NCI-H2081 treated with DMSO at 0.1 percent for 48 hours (cell line): Measurements from ENCODE around the gene FGD3.
"Not testable (repeated sequence)": the region's sequence is repeated elsewhere in the genome, so short reads cannot be mapped to it uniquely, and the experiment has no call there.

Experiments used
- DNase-seq: peaks from one replicate; lab custom pipeline; 2025; lab: John Stamatoyannopoulos, UW

Gene FGD3

DNA sequence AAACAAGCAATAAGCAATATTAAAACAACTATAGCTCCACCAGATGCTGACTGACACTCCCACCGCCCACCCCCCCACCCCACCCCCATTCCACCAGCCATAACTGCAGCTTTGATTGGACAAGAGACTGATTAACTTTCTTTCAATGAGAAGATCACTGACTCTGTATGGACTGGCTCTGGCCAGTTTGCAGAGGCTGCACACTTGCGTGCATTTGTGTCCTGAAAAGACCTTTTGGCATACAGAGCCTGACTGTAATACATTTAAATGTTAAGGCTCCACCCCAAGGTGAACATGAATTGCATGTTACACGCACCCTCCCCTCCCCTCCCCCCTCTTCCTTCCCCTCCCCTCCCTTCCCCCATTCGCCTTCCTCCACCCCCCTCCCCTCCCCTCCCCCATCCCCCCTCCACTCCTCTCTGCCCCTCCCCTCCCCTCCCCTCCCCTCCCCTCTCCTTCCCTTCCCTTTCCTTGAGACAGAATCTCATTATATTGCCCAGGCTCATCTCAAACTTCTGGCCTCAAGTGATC is 31.1 kb downstream of the FGD3 start:
- no peak for DNase-seq

- DNase-seq, result no peak
Measured at GRCh38 chr9:92979283-92980056, 32.1 kb downstream of the FGD3 start.

- no peak for DNase-seq
Measured at GRCh38 chr9:92980085-92980745, 32.9 kb downstream of the FGD3 start.

DNA sequence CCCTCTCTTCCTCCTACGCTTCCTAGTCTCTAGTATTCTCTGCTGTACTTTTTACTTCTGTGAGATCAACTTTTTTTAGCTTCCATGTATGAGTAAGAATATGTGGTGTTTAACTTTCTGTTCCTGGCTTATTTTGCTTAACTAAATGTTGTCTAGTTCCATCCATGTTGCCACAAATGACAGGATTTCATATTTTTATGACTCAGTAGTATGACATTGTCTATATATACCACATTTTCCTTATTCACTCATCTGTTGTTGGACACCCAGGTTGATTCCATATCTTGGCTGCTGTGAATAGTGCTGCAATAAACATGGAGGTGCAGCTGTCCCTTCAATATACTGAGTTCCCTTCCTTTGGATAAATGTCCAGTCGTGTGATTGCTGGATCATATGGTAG is 34.8 kb downstream of the FGD3 start:
- no peak for DNase-seq

- DNase-seq, result no peak
Measured at GRCh38 chr9:92983984-92984589, 36.8 kb downstream of the FGD3 start.

DNA sequence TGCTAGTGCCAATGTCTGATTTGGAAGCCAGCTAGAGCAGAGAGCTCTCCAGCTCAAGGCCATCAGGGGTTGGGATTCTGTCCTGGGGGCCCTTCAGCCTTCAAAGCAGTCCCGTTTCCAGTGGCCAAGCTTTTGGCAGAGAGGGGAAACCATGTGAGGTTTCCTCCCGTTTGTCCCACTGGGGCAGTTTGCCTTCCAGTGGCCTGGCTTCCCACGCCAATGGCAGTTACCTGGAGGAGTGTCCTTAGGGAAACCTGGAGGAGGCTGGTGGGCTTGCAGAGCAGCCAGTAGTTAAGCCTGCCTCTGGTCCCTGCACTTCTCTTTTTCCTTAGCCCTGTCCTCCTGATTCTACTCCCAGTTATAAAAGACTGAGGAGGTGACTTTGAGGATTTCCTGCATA is 37.7 kb downstream of the FGD3 start:
- no peak for DNase-seq

DNA sequence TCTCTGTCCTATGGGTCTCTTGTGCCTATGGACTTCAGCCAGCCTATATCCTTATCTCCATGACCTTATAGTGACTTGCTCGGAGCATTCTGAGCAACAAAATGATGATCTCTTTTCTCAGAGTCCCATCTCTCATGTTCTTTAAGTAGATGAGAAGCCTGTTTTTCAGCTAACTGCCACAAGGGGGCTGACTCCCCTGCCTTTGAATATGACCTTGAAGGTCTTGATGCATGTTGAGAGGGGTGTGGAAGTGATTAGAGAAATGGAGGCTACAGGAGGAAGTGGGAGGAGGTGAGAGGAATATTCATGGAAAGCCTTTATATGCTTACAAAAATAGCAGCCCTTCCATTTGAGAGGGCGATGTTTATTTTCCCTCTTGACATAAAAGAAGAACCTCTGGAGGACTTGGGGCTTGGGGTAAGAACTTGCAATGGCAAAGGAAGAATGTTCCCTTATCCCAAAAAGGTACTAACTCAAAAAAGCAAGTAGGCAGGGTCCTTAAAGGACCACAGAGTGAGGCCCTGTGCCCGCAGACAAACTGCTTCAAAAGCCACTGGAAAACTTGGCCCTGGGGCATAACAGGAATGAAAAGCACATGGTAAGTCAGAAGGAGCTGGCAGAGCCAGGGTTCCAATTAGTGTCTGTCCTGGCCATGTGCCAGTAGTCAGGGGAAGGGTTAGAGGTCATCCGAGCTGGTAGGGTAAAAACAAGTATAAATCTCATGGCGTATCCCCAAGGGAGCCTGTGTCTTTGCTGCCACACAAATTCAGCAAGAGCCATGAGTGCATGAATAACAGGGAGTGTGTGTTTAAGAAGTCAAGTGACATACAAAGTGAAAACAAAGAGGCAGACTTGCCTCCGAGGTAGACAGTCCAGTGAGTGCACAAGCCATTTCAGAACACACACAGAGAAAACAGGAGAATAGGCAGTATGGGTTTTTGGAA is 39.1 kb downstream of the FGD3 start:
- DNase-seq, result no peak

DNA sequence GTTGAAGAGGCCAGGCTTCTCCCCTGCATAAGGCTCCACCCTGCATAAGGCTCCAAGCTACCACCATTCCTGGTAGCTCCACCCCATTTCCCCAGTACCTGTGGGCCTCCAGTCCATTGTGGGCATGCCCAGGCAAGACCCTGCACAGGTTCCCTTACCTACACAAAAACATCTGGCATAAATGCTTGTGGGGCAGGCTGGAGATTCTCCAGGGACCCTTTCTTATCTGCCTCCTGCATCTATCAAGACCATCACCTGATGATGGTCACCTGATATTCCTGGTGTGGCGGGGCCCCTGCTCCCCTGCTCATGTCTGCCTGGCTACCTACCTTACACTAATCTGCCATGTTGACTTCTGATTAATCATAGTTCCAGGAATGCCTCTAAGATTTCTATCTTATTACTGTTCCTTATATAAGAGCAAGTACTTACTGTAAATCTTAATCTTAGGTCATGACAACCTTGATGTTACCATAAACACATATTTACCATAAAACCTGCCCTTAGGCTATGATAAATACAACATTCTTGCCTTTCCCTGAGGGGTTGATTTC is 41.0 kb downstream of the FGD3 start:
- DNase-seq, result no peak

GRCh38 chr9:92989561-92989960 is 42.2 kb downstream of the FGD3 start:
- no peak for DNase-seq

GRCh38 chr9:92990461-92990860 is 43.1 kb downstream of the FGD3 start:
- DNase-seq, result no peak

- DNase-seq, result no peak
Measured at GRCh38 chr9:92992549-92992948, 45.2 kb downstream of the FGD3 start.

DNA sequence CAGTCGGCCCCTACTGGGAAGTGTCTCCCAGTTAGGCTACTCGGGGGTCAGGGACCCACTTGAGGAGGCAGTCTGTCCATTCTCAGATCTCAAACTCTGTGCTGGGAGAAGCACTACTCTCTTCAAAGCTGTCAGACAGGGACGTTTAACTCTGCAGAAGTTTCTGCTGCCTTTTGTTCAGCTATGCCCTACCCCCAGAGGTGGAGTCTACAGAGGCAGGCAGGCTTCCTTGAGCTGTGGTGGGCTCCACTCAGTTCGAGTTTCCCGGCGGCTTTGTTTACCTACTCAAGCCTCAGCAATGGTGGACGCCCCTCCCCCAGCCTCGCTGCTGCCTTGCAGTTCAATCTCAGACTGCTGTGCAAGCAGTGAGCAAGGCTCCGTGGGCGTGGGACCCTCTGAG is 51.5 kb downstream of the FGD3 start:
- DNase-seq, result not testable (repeated sequence)

- no peak for DNase-seq
Measured at GRCh38 chr9:93001031-93001430, 53.7 kb downstream of the FGD3 start.

- DNase-seq, result no peak
Measured at GRCh38 chr9:93002700-93003099, 55.4 kb downstream of the FGD3 start.

GRCh38 chr9:93003552-93004407 is 56.5 kb downstream of the FGD3 start:
- no peak for DNase-seq

DNA sequence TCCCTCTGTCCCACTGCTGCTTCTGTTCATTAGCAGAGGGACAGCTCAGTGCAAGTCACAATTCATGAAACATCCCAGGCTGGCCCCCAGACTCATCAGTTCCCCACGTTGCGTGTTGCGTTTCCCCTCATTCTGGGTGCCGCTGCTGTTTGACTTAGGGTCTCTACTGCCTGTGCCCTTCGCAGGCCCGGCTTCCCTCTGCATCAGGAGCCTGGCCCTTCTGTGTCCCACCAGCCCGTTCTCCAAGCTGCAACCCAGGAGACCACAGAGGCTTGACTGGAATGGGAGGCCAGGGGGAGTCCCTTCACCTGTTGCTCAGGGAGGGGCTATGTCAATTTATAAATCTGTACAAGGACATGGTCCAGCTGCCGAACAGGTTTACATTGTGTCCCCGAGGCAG is 57.2 kb downstream of the FGD3 start:
- DNase-seq, result no peak

DNA sequence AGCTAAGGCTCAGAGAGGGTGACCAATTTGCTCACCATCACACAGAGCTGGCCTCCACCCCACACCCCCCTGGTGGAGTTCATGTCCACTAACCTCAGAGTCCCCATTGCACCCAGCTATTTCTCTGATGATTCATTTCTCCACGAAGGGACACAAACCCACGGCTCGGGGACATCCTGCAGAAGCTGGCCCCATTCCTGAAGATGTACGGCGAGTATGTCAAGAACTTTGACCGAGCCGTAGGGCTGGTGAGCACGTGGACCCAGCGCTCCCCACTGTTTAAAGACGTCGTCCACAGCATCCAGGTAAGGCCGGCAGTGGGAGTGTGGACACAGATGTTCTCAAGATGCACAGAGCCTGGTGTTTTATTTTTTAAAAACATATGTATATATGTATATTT is 58.6 kb downstream of the FGD3 start:
- DNase-seq, result no peak

DNA sequence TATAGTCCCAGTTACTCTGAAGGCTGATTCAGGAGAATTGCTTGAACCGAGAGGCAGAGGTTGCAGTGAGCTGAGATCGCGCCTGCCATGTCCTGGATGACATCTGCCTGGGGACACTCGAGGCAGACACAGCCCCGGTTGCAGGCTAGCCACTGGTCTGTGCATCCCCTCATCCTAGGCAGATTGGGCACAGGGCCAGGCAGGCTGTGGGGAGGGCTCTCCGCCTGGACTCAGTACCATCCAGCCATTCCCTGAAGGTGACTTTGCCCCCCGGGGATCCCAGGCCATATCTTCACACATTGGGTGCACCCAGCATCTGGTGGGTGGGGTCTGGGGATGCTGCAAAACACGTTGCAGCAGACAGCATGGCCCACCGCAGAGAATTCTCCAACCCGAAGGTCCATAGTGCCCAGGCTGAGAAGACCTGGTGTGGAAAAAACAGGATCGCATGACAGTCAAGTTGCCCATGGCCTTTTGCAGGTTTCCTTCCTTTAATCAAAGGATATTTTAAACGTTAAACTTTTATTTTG is 60.3 kb downstream of the FGD3 start:
- no peak for DNase-seq

- DNase-seq, result no peak
Measured at GRCh38 chr9:93008457-93008856, 61.1 kb downstream of the FGD3 start.

- DNase-seq, result no peak
Measured at GRCh38 chr9:93009337-93010015, 62.2 kb downstream of the FGD3 start.
